Neural progenitor cell (in vitro differentiated cells): ENCODE data around the gene FAM151A. TPM values are rescaled to one million over a fixed set of nuclear protein-coding genes. Genes with fewer than 3 reads are reported as not detected.

ENCODE experiments used
- DNase-seq: peaks from one replicate; pipeline ENCODE4 v3.0.0-alpha.2; 2016; ENCODE audit warnings: low spot score
- H2AFZ ChIP-seq: fragments of 200-600 bp; sonication (generic); replicated peaks from 2 replicates; pipeline ENCODE4 v1.6.1; 2016; ENCODE audit warnings: antibody characterized with exemption
- H3F3A ChIP-seq: fragments of 200-600 bp; sonication (generic); 2 replicates; pipeline ENCODE4 v1.6.1; 2016; ENCODE audit warnings: antibody characterized with exemption, low read depth
- H3K27ac ChIP-seq: fragments of 200-600 bp; sonication (generic); 2 replicates; pipeline ENCODE4 v1.5.1; 2016; ENCODE audit warnings: mild to moderate bottlenecking
- H3K27me3 ChIP-seq: fragments of 200-600 bp; sonication (generic); 2 replicates; pipeline ENCODE4 v1.6.1; 2016; ENCODE audit warnings: mild to moderate bottlenecking, moderate library complexity
- H3K36me3 ChIP-seq: fragments of 200-600 bp; sonication (generic); 2 replicates; pipeline ENCODE4 v1.5.1; 2016
- H3K4me1 ChIP-seq: fragments of 200-600 bp; sonication (generic); 2 replicates; pipeline ENCODE4 v1.6.1; 2016; ENCODE audit warnings: mixed run types
- H3K4me2 ChIP-seq: fragments of 200-600 bp; sonication (generic); 2 replicates; pipeline ENCODE4 v1.6.1; 2016
- H3K4me3 ChIP-seq: fragments of 200-600 bp; sonication (generic); 2 replicates; pipeline ENCODE4 v1.5.1; 2016
- H3K79me2 ChIP-seq: fragments of 200-600 bp; sonication (generic); 2 replicates; pipeline ENCODE4 v1.6.1; 2016; ENCODE audit warnings: low read depth
- H3K9ac ChIP-seq: fragments of 200-600 bp; sonication (generic); 2 replicates; pipeline ENCODE4 v1.6.1; 2016
- H3K9me3 ChIP-seq: fragments of 200-600 bp; sonication (generic); 2 replicates; pipeline ENCODE4 v1.5.1; 2016; ENCODE audit warnings: low read depth
- H4K20me1 ChIP-seq: fragments of 200-600 bp; sonication (generic); 2 replicates; pipeline ENCODE4 v1.6.1; 2016; ENCODE audit warnings: low read depth
- H3K27ac Mint-ChIP-seq: 3 replicates; pipeline ENCODE4 v1.8.0; 2021; ENCODE audit warnings: mixed read lengths
- H3K27me3 Mint-ChIP-seq: 2 replicates; pipeline ENCODE4 v1.8.0; 2022; ENCODE audit warnings: low read depth, mild to moderate bottlenecking, inconsistent platforms, moderate library complexity, mixed read lengths; ENCODE audit not compliant: insufficient read depth
- H3K36me3 Mint-ChIP-seq: 3 replicates; pipeline ENCODE4 v1.8.0; 2021; ENCODE audit warnings: mixed read lengths
- H3K4me1 Mint-ChIP-seq: 3 replicates; pipeline ENCODE4 v1.8.0; 2021; ENCODE audit warnings: mixed read lengths
- H3K4me3 Mint-ChIP-seq: 3 replicates; pipeline ENCODE4 v1.8.0; 2021; ENCODE audit warnings: mild to moderate bottlenecking, moderate library complexity, mixed read lengths
- H3K9me3 Mint-ChIP-seq: 3 replicates; pipeline ENCODE4 v1.8.0; 2020; ENCODE audit warnings: mixed read lengths
- CTCF ChIP-seq: fragments of 200-600 bp; sonication (generic); IDR thresholded peaks from 2 replicates; pipeline ENCODE4 v1.5.1; 2017; ENCODE audit warnings: antibody characterized with exemption, mild to moderate bottlenecking
- EZH2 ChIP-seq: fragments of 200-600 bp; sonication (generic); IDR thresholded peaks from 2 replicates; pipeline ENCODE4 v1.6.1; 2017; ENCODE audit warnings: antibody characterized with exemption, mild to moderate bottlenecking, moderate library complexity
- EZH2phosphoT487 ChIP-seq: fragments of 200-600 bp; sonication (generic); IDR thresholded peaks from 2 replicates; pipeline ENCODE4 v1.6.1; 2017; ENCODE audit warnings: antibody characterized with exemption
- total RNA-seq: library from RNA; depleted of rRNA; stranded (reverse); fragments of >200 nt; gene quantifications from 2 replicates; pipeline ENCODE4 v1.2.3, GENCODE V29; 2015; ENCODE audit warnings: low replicate concordance

FAM151A gene
- total RNA-seq, 1 donor from 2014 or later = not detected

- H3K27ac Mint-ChIP-seq = no peak overlapping the region
- Histone ChIP-seq H4K20me1 (no peaks in the 10 kb centered on the region), H3K79me2 (no peaks in the 10 kb centered on the region), H2AFZ (no peak overlapping the region), H3F3A (no peaks in the 10 kb centered on the region), H3K9ac (no peak overlapping the region), H3K4me2 (no peak overlapping the region), H3K27ac (no peak overlapping the region), H3K27me3 (no peaks in the 10 kb centered on the region), H3K4me1 (no peaks in the 10 kb centered on the region), H3K9me3 (no peaks in the 10 kb centered on the region), H3K4me3 (no peak overlapping the region), H3K36me3 (no peaks in the 10 kb centered on the region)
- peaks cover 18% of the 10 kb centered on the region for H3K4me1 Mint-ChIP-seq
- no peak for DNase-seq
- TF ChIP-seq EZH2phosphoT487 (no peak), CTCF (no peak), EZH2 (no peak)
- H3K36me3 Mint-ChIP-seq = no peaks in the 10 kb centered on the region
- H3K27me3 Mint-ChIP-seq = peaks cover 3% of the 10 kb centered on the region
- H3K4me3 Mint-ChIP-seq = no peak overlapping the region
- H3K9me3 Mint-ChIP-seq = no peaks in the 10 kb centered on the region
Observed at GRCh38 chr1:54596756-54597155, 26.6 kb downstream of the FAM151A start.

GRCh38 chr1:54595956-54596498 is 27.3 kb downstream of the FAM151A start:
- no peak overlapping the region for H3K4me2 ChIP-seq
- Mint-ChIP-seq H3K36me3 (no peaks in the 10 kb centered on the region), H3K4me3 (no peak overlapping the region), H3K4me1 (peaks cover 14% of the 10 kb centered on the region), H3K9me3 (no peaks in the 10 kb centered on the region), H3K27me3 (peaks cover 3% of the 10 kb centered on the region), H3K27ac (no peak overlapping the region)
- no peak overlapping the region for H3K9ac ChIP-seq
- H3K27me3 ChIP-seq = no peaks in the 10 kb centered on the region
- no peak overlapping the region for H3K27ac ChIP-seq
- H2AFZ ChIP-seq = no peak overlapping the region
- H3K36me3 ChIP-seq = no peaks in the 10 kb centered on the region
- H4K20me1 ChIP-seq = no peaks in the 10 kb centered on the region
- no peaks in the 10 kb centered on the region for H3K9me3 ChIP-seq
- TF ChIP-seq EZH2phosphoT487 (no peak), CTCF (no peak), EZH2 (no peak)
- no peaks in the 10 kb centered on the region for H3F3A ChIP-seq
- no peaks in the 10 kb centered on the region for H3K79me2 ChIP-seq
- no peak for DNase-seq
- no peaks in the 10 kb centered on the region for H3K4me1 ChIP-seq
- H3K4me3 ChIP-seq = no peak overlapping the region

GRCh38 chr1:54594463-54594862 is 28.9 kb downstream of the FAM151A start:
- Histone ChIP-seq H2AFZ (no peak overlapping the region), H3K36me3 (no peaks in the 10 kb centered on the region), H3K27me3 (no peaks in the 10 kb centered on the region), H3F3A (no peaks in the 10 kb centered on the region), H3K79me2 (no peaks in the 10 kb centered on the region), H3K4me2 (no peak overlapping the region), H3K9ac (no peak overlapping the region), H4K20me1 (no peaks in the 10 kb centered on the region), H3K27ac (no peak overlapping the region), H3K4me3 (no peak overlapping the region), H3K4me1 (peaks cover 7% of the 10 kb centered on the region), H3K9me3 (no peaks in the 10 kb centered on the region)
- no peak for DNase-seq
- peaks cover 16% of the 10 kb centered on the region for H3K4me1 Mint-ChIP-seq
- peaks cover 3% of the 10 kb centered on the region for H3K27me3 Mint-ChIP-seq
- no peaks in the 10 kb centered on the region for H3K36me3 Mint-ChIP-seq
- no peak overlapping the region for H3K4me3 Mint-ChIP-seq
- no peak overlapping the region for H3K27ac Mint-ChIP-seq
- TF ChIP-seq CTCF = no peak
- TF ChIP-seq EZH2 = no peak
- no peak for TF ChIP-seq EZH2phosphoT487
- H3K9me3 Mint-ChIP-seq = no peaks in the 10 kb centered on the region
